Measurements from ENCODE around the gene FOXJ1.

The FOXJ1 gene

GRCh38 chr17:76140661-76141211 lies 309 bp downstream of the FOXJ1 start:
- Histone ChIP-seq H3K27ac (no peak overlapping the region), H2AFZ (ENCODE audit: low read depth) (no peak overlapping the region), H3K36me3 (ENCODE audit: insufficient read depth) (no peaks in the 10 kb centered on the region), H3K79me2 (ENCODE audit: insufficient read depth, low read depth) (no peaks in the 10 kb centered on the region), H4K20me1 (ENCODE audit: insufficient read depth) (no peaks in the 10 kb centered on the region), H3K4me1 (ENCODE audit: low read depth, poor library complexity, severe bottlenecking) (peaks cover under 1% of the 10 kb centered on the region), H3K4me2 (peak overlapping the region; percentile 76; the same call in 1 of the 2 replicates), H3K4me3 (IDR thresholded peaks at IDR 0.05; ENCODE audit: insufficient read depth, low read depth, low read length) (no peak overlapping the region), H3K27me3 (ENCODE audit: insufficient read depth, low read depth) (peaks cover 6% of the 10 kb centered on the region; the same call in 1 of the 2 replicates), H3K9ac (no peak overlapping the region; the same call in 1 of the 2 replicates)
- TF ChIP-seq CTCF (conservative IDR thresholded peaks at IDR 0.05; ENCODE audit: low read depth, low read length) = no peak

DNA sequence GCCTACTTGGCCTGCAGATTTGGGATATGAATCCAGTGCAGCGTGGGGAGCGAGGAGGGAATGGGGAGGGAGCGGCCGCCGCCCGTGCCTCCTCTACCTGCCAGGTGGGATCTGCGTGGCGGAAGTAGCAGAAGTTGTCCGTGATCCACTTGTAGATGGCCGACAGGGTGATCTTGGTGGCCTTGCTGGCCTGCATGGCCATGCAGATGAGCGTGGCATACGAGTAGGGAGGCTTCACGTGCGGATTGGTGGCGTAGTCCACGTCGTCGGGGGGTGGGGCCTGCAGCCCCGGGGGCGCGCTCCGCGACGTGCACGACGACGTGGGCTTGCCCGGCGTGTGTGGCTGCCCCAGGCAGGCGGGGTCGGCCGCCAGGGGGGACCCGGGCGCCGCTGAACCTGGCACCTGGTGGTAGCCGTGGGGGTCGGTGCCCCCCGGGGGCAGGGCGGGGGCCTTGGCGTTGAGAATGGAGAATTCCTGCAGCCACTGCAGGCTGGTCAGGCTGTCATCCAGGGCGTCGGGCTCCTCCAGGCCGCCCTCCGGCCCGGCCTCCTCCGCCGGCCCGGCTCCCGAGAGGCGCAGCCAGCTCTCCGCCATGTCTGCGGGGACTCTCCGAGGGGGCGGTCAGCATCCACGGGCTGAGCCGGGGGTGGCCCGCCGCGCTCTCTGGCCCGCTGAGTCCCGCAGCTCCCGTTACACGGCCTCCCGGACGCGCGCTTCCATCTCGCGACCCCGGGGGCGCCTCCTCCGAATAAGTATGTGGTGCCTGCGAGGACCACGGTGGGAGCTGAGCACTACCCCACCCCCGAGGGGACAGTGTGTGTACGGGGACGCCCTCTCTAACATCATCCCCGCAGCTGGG lies 1.0 kb downstream of the FOXJ1 start:
- H3K27me3 ChIP-seq (ENCODE audit: insufficient read depth, low read depth) = peaks cover 6% of the 10 kb centered on the region; the same call in 1 of the 2 replicates
- H3K4me1 ChIP-seq (ENCODE audit: low read depth, poor library complexity, severe bottlenecking) = peaks cover 7% of the 10 kb centered on the region
- no peak overlapping the region for H3K27ac ChIP-seq
- no peaks in the 10 kb centered on the region for H3K79me2 ChIP-seq (ENCODE audit: insufficient read depth, low read depth)
- H3K9ac ChIP-seq = no peak overlapping the region
- no peak overlapping the region for H3K4me2 ChIP-seq
- H4K20me1 ChIP-seq (ENCODE audit: insufficient read depth) = no peaks in the 10 kb centered on the region
- no peak overlapping the region for H2AFZ ChIP-seq (ENCODE audit: low read depth)
- no peaks in the 10 kb centered on the region for H3K36me3 ChIP-seq (ENCODE audit: insufficient read depth)
- TF ChIP-seq CTCF (conservative IDR thresholded peaks at IDR 0.05; ENCODE audit: low read depth, low read length) = no peak
- H3K4me3 ChIP-seq (IDR thresholded peaks at IDR 0.05; ENCODE audit: insufficient read depth, low read depth, low read length) = no peak overlapping the region

- Histone ChIP-seq H3K36me3 (ENCODE audit: insufficient read depth) (no peaks in the 10 kb centered on the region), H3K4me1 (ENCODE audit: low read depth, poor library complexity, severe bottlenecking) (peaks cover 15% of the 10 kb centered on the region), H3K9ac (no peak overlapping the region), H3K27ac (no peak overlapping the region), H4K20me1 (ENCODE audit: insufficient read depth) (no peaks in the 10 kb centered on the region), H3K4me2 (no peak overlapping the region), H3K79me2 (ENCODE audit: insufficient read depth, low read depth) (no peaks in the 10 kb centered on the region), H2AFZ (ENCODE audit: low read depth) (no peak overlapping the region), H3K27me3 (ENCODE audit: insufficient read depth, low read depth) (peaks cover 6% of the 10 kb centered on the region; the same call in 1 of the 2 replicates), H3K4me3 (IDR thresholded peaks at IDR 0.05; ENCODE audit: insufficient read depth, low read depth, low read length) (no peak overlapping the region)
- no peak for TF ChIP-seq CTCF (conservative IDR thresholded peaks at IDR 0.05; ENCODE audit: low read depth, low read length)
Observed at GRCh38 chr17:76138896-76139752, 1.9 kb downstream of the FOXJ1 start.

- no peak for TF ChIP-seq CTCF (conservative IDR thresholded peaks at IDR 0.05; ENCODE audit: low read depth, low read length)
- Histone ChIP-seq H3K4me2 (no peak overlapping the region), H3K27me3 (ENCODE audit: insufficient read depth, low read depth) (peaks cover 6% of the 10 kb centered on the region; the same call in 1 of the 2 replicates), H3K36me3 (ENCODE audit: insufficient read depth) (no peaks in the 10 kb centered on the region), H3K27ac (no peak overlapping the region), H4K20me1 (ENCODE audit: insufficient read depth) (no peaks in the 10 kb centered on the region), H3K4me3 (IDR thresholded peaks at IDR 0.05; ENCODE audit: insufficient read depth, low read depth, low read length) (no peak overlapping the region), H3K9ac (no peak overlapping the region), H2AFZ (ENCODE audit: low read depth) (no peak overlapping the region), H3K4me1 (ENCODE audit: low read depth, poor library complexity, severe bottlenecking) (peaks cover 15% of the 10 kb centered on the region), H3K79me2 (ENCODE audit: insufficient read depth, low read depth) (no peaks in the 10 kb centered on the region)
Observed at GRCh38 chr17:76138234-76138895, 2.7 kb downstream of the FOXJ1 start.
